ENCODE measurements around the gene FRAS1.
"Not testable (repeated sequence)": the region's sequence is repeated elsewhere in the genome, so short reads cannot be mapped to it uniquely, and the experiment has no call there.

DNA sequence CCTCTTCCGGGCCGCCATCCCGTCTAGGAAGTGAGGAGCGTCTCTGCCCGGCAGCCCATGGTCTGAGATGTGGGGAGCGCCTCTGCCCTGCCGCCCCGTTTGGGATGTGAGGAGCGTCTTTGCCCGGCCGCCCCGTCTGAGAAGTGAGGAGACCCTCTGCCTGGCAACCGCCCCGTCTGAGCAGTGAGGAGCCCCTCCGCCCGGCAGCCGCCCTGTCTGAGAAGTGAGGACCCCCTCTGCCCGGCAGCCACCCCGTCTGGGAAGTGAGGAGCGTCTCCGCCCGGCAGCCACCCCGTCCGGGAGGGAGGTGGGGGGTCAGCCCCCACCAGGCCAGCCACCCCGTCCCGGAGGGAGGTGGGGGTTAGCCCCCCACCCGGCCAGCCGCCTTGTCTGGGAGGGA lies 490.8 kb downstream of the FRAS1 start:
- TF ChIP-seq, protein P1, sequence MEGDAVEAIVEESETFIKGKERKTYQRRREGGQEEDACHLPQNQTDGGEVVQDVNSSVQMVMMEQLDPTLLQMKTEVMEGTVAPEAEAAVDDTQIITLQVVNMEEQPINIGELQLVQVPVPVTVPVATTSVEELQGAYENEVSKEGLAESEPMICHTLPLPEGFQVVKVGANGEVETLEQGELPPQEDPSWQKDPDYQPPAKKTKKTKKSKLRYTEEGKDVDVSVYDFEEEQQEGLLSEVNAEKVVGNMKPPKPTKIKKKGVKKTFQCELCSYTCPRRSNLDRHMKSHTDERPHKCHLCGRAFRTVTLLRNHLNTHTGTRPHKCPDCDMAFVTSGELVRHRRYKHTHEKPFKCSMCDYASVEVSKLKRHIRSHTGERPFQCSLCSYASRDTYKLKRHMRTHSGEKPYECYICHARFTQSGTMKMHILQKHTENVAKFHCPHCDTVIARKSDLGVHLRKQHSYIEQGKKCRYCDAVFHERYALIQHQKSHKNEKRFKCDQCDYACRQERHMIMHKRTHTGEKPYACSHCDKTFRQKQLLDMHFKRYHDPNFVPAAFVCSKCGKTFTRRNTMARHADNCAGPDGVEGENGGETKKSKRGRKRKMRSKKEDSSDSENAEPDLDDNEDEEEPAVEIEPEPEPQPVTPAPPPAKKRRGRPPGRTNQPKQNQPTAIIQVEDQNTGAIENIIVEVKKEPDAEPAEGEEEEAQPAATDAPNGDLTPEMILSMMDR (IDR thresholded peaks at IDR 0.05; ENCODE audit: borderline replicate concordance, extremely low read depth, low read length, poor library complexity, severe bottlenecking) = not testable (repeated sequence)
- not testable (repeated sequence) for TF ChIP-seq EZH2 (IDR thresholded peaks at IDR 0.05; ENCODE audit: borderline replicate concordance, low read depth, low read length, severe bottlenecking)

All from DND-41 (cell line).